Measurements from ENCODE around the gene CHD1L.

Gene CHD1L

GRCh38 chr1:147208619-147209018, 33.9 kb upstream of the CHD1L start:
- H3K9me3 ChIP-seq (ENCODE audit: control insufficient read depth, insufficient read depth, low read length) = no peaks in the 10 kb centered on the region

DNA sequence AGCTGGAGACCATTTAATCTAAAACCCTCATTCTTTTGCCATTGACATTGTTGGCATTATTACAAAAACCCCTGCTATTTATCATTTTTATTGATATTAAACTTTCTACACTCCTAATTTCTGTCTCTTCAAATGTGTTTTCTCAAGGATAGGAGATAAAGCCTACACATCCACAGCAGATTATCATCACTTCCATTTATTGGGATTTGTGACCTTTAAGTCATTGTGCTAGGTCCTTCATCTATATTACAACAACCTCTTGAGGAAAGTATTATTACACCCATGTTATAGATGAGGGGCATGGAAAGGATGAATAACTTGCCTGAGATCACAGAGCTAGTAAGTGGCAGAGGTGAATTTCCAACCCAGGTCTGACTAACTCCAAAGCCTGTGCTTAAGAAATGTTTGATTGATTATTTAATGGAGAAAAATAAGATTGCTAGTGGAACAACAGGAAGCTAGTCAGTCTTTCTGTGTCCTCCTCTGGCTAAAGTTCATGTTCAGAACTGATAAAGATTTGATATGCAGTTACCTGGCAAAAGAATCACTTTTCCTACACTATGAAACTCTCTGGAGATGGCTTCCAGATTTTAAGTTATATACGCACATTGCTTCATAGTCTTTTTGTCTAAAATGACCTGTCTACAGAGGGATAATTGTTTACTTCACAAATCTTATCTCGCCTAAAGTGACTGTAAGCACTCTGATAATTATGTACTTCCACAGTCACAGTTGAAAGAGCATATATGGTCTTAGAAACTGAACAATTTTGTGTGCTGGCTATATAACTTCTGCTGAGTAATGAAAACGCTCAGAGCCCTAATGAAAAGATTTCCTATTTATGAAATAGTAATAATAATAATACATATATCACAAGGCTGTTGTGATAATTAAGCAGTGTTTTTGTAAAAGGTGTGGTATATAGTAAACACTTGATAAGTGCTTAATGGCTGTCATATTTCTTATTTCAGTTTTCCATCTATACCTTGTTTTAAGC, 32.4 kb upstream of the CHD1L start:
- no peak for TF ChIP-seq EZH2phosphoT487 (IDR thresholded peaks at IDR 0.05; ENCODE audit: borderline replicate concordance, low read length)
- TF ChIP-seq, protein P1, sequence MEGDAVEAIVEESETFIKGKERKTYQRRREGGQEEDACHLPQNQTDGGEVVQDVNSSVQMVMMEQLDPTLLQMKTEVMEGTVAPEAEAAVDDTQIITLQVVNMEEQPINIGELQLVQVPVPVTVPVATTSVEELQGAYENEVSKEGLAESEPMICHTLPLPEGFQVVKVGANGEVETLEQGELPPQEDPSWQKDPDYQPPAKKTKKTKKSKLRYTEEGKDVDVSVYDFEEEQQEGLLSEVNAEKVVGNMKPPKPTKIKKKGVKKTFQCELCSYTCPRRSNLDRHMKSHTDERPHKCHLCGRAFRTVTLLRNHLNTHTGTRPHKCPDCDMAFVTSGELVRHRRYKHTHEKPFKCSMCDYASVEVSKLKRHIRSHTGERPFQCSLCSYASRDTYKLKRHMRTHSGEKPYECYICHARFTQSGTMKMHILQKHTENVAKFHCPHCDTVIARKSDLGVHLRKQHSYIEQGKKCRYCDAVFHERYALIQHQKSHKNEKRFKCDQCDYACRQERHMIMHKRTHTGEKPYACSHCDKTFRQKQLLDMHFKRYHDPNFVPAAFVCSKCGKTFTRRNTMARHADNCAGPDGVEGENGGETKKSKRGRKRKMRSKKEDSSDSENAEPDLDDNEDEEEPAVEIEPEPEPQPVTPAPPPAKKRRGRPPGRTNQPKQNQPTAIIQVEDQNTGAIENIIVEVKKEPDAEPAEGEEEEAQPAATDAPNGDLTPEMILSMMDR (IDR thresholded peaks at IDR 0.05; ENCODE audit: low read depth, low read length, poor library complexity, severe bottlenecking) = no peak
- Histone ChIP-seq H3K4me3 (ENCODE audit: low read length) (no peak overlapping the region), H3K27ac (ENCODE audit: low read depth, low read length) (no peak overlapping the region), H3F3A (ENCODE audit: control insufficient read depth, insufficient read depth) (no peaks in the 10 kb centered on the region), H3K4me2 (ENCODE audit: low read length) (no peak overlapping the region), H3K27me3 (ENCODE audit: control insufficient read depth, low read length) (no peaks in the 10 kb centered on the region), H4K20me1 (ENCODE audit: control insufficient read depth, insufficient read depth, low read depth, low read length) (no peaks in the 10 kb centered on the region), H3K4me1 (ENCODE audit: control insufficient read depth, low read length) (peaks cover 9% of the 10 kb centered on the region), H3K36me3 (ENCODE audit: control insufficient read depth, low read length) (no peaks in the 10 kb centered on the region), H3K9me3 (ENCODE audit: control insufficient read depth, insufficient read depth, low read length) (no peaks in the 10 kb centered on the region), H3K9me2 (replicated peaks; ENCODE audit: control insufficient read depth, low read length) (no peaks in the 10 kb centered on the region; the same call in 1 of the 2 replicates), H3K79me2 (ENCODE audit: control insufficient read depth, low read length) (no peaks in the 10 kb centered on the region)

More at GRCh38 chr1:147208619-147209018, 33.9 kb upstream of the CHD1L start:
- Histone ChIP-seq H3K4me2 (ENCODE audit: low read length) (no peak overlapping the region), H3K4me3 (ENCODE audit: low read length) (no peak overlapping the region), H3K9me2 (replicated peaks; ENCODE audit: control insufficient read depth, low read length) (no peaks in the 10 kb centered on the region; the same call in 1 of the 2 replicates), H3K4me1 (ENCODE audit: control insufficient read depth, low read length) (peaks cover 11% of the 10 kb centered on the region), H3K36me3 (ENCODE audit: control insufficient read depth, low read length) (no peaks in the 10 kb centered on the region), H4K20me1 (ENCODE audit: control insufficient read depth, insufficient read depth, low read depth, low read length) (no peaks in the 10 kb centered on the region), H3K27me3 (ENCODE audit: control insufficient read depth, low read length) (no peaks in the 10 kb centered on the region), H3K27ac (ENCODE audit: low read depth, low read length) (no peak overlapping the region), H3K79me2 (ENCODE audit: control insufficient read depth, low read length) (no peaks in the 10 kb centered on the region), H3F3A (ENCODE audit: control insufficient read depth, insufficient read depth) (no peaks in the 10 kb centered on the region)
- TF ChIP-seq EZH2phosphoT487 (IDR thresholded peaks at IDR 0.05; ENCODE audit: borderline replicate concordance, low read length) = no peak
- TF ChIP-seq, protein P1 (IDR thresholded peaks at IDR 0.05; ENCODE audit: low read depth, low read length, poor library complexity, severe bottlenecking) = no peak

DNA sequence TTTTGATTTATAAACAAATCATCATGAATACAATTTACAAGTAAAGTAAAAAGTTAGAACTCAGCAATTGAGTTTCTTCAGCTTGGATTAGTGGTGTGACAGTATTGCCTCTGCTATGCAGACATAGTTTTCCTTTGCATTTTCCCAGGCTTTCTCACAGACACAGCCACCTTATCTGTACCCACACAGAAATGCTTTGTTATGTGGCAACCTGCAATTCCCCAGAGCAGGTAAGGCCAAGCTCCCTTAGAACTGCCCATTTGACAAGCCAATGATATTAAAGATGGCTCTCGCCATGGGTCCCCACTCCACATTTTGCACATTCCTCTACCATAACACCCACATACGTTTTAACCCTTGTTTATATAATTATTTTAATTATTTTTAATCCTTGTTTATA, 31.5 kb upstream of the CHD1L start:
- H3K4me2 ChIP-seq (ENCODE audit: low read length) = no peak overlapping the region
- no peaks in the 10 kb centered on the region for H4K20me1 ChIP-seq (ENCODE audit: control insufficient read depth, insufficient read depth, low read depth, low read length)
- H3K79me2 ChIP-seq (ENCODE audit: control insufficient read depth, low read length) = no peaks in the 10 kb centered on the region
- H3F3A ChIP-seq (ENCODE audit: control insufficient read depth, insufficient read depth) = no peaks in the 10 kb centered on the region
- H3K27me3 ChIP-seq (ENCODE audit: control insufficient read depth, low read length) = no peaks in the 10 kb centered on the region
- no peaks in the 10 kb centered on the region for H3K36me3 ChIP-seq (ENCODE audit: control insufficient read depth, low read length)
- H3K9me3 ChIP-seq (ENCODE audit: control insufficient read depth, insufficient read depth, low read length) = no peaks in the 10 kb centered on the region
- H3K9me2 ChIP-seq (replicated peaks; ENCODE audit: control insufficient read depth, low read length) = no peaks in the 10 kb centered on the region; the same call in 1 of the 2 replicates
- H3K27ac ChIP-seq (ENCODE audit: low read depth, low read length) = no peak overlapping the region
- H3K4me3 ChIP-seq (ENCODE audit: low read length) = no peak overlapping the region
- peaks cover 9% of the 10 kb centered on the region for H3K4me1 ChIP-seq (ENCODE audit: control insufficient read depth, low read length)
- TF ChIP-seq, protein P1 (IDR thresholded peaks at IDR 0.05; ENCODE audit: low read depth, low read length, poor library complexity, severe bottlenecking) = no peak
- TF ChIP-seq EZH2phosphoT487 (IDR thresholded peaks at IDR 0.05; ENCODE audit: borderline replicate concordance, low read length) = no peak

Data from DOHH2 (cell line).